Brain microvascular endothelial cell (primary cell): ENCODE measurements around the gene TTPAL.

Experiments
- DNase-seq: peaks from one replicate; pipeline ENCODE4 v3.0.0-alpha.2; 2020
- H3K27ac ChIP-seq: fragments of 250-450 bp; sonication (Bioruptor Pico); 2 replicates; pipeline ENCODE4 v1.5.1; 2020; ENCODE audit warnings: mild to moderate bottlenecking, moderate library complexity
- H3K27me3 ChIP-seq: fragments of 250-450 bp; sonication (Bioruptor Pico); replicated peaks from 2 replicates; pipeline ENCODE4 v1.5.1; 2020; ENCODE audit warnings: mild to moderate bottlenecking
- H3K36me3 ChIP-seq: fragments of 250-450 bp; sonication (Bioruptor Pico); replicated peaks from 2 replicates; pipeline ENCODE4 v1.5.1; 2020; ENCODE audit warnings: mild to moderate bottlenecking
- H3K4me3 ChIP-seq: 2 replicates; pipeline ENCODE4 v1.5.1; 2011; ENCODE audit warnings: low read depth, mild to moderate bottlenecking, control low read depth, low read length, moderate library complexity
- in situ Hi-C: cut with HindIII; loops from 2 replicates; pipeline ENCODE4 v1.10.0; 2017; ENCODE audit warnings: low sequenced_read_pairs, low pct_ligation_motif_present
- TF ChIP-seq, protein P1 (sequence below): IDR thresholded peaks from 2 replicates; pipeline ENCODE4 v1.5.1; 2011; ENCODE audit warnings: low read depth, mild to moderate bottlenecking, moderate library complexity, low read length, control low read depth, inconsistent platforms; ENCODE audit errors: missing control alignments

TTPAL gene

DNA sequence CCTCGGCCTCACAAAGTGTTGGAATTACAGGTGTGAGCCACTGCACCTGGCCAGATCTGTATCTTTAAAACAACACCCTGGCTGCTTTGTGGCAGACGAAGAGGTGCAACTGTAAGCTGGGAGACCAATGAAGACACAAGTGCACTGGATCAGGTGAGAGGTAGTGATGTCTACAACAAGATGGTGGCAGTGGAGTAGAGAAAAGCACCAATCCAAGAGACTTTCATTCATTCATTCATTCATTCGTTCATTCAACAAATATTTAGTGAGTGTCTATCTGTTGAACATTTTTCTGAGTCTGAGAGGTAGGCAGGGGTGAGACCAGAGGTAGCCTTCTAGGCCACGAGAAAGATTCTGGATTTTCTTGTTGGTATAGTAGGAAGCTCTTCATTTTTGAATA lies 36.9 kb upstream of the TTPAL start:
- Histone ChIP-seq H3K27me3 (no peaks in the 10 kb centered on the region), H3K4me3 (no peak overlapping the region), H3K36me3 (no peaks in the 10 kb centered on the region), H3K27ac (no peak overlapping the region)
- in situ Hi-C loops: no loop called here
- DNase-seq: no peak
- TF ChIP-seq, protein P1, sequence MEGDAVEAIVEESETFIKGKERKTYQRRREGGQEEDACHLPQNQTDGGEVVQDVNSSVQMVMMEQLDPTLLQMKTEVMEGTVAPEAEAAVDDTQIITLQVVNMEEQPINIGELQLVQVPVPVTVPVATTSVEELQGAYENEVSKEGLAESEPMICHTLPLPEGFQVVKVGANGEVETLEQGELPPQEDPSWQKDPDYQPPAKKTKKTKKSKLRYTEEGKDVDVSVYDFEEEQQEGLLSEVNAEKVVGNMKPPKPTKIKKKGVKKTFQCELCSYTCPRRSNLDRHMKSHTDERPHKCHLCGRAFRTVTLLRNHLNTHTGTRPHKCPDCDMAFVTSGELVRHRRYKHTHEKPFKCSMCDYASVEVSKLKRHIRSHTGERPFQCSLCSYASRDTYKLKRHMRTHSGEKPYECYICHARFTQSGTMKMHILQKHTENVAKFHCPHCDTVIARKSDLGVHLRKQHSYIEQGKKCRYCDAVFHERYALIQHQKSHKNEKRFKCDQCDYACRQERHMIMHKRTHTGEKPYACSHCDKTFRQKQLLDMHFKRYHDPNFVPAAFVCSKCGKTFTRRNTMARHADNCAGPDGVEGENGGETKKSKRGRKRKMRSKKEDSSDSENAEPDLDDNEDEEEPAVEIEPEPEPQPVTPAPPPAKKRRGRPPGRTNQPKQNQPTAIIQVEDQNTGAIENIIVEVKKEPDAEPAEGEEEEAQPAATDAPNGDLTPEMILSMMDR: no peak

DNA sequence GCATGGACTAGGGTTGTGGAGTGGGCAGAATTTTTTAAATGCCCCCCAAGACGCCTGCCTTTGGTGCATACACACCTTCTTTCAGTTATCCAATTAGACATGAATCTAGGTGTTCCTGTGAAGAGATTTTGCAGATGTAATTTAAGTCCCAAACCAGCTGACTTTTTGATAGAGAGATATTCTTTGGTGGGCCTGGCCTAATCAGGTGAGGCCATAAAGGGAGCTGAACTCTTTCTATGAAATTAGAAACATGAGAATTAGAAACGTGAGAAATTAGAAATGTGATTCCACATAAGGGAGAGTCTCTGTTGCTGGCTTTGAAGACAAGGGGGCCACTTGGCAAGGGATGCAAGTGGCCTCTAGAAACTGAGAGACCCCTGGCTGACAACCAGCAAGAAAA lies 36.4 kb upstream of the TTPAL start:
- in situ Hi-C loops: no loop called here
- TF ChIP-seq, protein P1: no peak
- no peak overlapping the region for H3K27ac ChIP-seq
- H3K27me3 ChIP-seq: no peaks in the 10 kb centered on the region
- no peak overlapping the region for H3K4me3 ChIP-seq
- no peak for DNase-seq
- no peaks in the 10 kb centered on the region for H3K36me3 ChIP-seq

DNA sequence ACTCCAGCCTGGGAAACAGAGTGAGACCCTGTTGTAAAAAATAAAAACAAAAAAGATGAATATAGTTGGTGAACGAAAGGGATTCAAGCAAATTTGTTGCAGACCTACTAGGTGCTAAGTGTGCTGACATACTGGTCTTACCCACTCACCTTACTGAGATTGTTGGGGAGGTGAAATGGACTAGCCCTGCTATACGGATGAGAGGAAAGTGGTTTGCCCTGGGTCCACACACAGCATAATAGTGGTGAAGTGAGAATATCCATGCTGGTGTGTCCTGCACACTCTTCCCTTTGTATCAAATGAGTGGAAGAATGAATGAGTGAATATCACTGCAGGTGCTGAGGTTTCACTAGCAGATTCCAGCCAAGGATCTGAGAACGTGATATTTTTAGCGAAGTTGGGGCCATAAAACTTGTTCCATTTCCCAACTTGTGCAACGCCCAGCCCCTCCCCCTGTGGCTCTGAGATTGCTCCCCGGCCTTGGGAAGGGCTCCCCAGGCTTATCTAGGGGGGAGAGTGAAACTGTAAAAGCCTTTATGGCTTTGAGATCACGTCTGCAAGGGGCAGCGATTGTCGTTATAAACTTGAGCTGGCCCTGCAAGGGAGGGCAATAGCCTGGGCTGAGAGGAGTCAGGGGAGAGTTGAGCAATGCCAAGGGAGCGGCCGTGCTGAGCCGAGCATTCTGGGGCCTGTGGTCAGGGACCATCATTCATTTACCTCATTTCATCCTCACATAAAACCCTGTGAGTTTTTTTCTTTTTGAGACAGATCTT lies 33.2 kb upstream of the TTPAL start:
- H3K27me3 ChIP-seq: no peaks in the 10 kb centered on the region
- TF ChIP-seq, protein P1: no peak
- in situ Hi-C loops: no loop called here
- no peak overlapping the region for H3K4me3 ChIP-seq
- H3K36me3 ChIP-seq: no peaks in the 10 kb centered on the region
- no peak overlapping the region for H3K27ac ChIP-seq
- DNase-seq: no peak

DNA sequence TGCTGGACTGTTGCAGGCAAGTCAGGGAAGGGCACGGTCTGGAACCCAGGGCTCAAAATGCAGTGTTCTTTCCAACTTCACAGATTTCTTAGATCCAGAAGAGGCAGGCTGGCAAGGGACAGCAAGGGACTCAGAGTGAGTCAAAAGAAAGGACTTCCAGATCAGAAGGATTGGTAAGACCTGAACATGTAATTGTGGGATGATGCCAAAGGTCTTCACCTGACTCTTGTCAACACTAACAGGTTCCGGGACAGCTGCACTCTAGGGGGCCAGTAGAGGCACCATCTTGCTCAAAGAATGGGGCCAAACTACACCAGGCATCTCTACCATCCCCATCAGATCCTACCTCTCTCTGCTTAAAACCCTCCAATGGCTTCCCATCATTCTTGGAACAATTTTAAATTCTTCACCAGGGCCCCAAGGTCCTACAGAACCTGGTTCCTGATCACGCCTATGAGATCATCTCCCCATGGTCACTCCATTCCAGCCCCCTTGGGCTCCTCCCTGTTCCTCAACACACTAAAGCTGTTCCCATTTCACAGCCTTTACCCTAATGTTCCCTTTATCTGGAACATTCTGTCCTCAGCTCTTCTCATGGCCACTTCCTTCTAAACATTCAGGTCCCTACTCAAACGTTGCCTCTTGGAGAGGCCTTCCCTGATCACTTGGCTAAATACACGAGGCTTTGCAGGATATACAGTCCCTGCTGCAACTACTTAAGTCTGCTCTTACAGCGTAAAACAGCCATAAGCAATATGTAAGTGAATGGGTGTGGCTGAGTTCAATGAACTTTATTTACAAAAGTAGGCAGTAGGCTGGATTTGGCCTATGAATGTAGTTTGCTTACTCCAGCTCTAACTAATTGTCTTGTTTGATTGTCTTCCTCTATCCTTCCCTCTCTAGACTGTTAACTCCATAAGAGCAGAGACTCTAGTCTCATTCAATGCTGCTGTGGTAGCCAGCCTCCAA lies 29.6 kb upstream of the TTPAL start:
- TF ChIP-seq, protein P1: no peak
- Histone ChIP-seq H3K36me3 (no peaks in the 10 kb centered on the region), H3K27ac (no peak overlapping the region), H3K4me3 (no peak overlapping the region), H3K27me3 (no peaks in the 10 kb centered on the region)
- in situ Hi-C loops: no loop called here
- no peak for DNase-seq

DNA sequence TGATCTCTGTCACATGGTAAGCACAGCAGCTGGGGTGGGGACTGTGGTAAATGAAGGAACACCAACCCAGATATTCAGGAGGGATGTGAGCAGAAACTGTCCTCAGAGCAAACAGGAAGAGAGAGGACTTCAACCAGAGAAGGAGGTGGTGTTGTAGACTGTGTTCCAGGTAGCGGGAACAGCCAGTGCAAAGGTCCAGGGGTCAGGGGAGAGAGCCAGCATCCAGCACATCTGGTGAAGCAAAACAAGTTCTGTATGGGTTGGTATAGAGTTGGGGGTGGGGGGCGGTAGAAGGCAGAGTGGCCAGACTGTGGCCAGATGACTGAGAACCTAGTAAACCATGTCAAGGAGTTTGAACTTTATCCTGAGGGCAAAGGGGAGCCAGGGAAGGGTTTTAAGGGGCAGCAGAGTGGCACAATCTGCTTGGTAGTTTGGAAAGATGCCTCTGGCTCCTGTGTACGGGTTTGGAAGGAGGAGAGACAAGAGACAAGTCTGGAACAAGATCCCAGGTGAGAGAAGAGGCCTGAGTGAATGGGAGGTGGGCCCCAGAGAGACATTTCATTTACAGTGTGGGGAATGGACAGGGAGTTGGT lies 27.8 kb upstream of the TTPAL start:
- H3K4me3 ChIP-seq: no peak overlapping the region
- no peaks in the 10 kb centered on the region for H3K36me3 ChIP-seq
- TF ChIP-seq, protein P1: no peak
- in situ Hi-C loops: no loop called here
- DNase-seq: no peak
- no peaks in the 10 kb centered on the region for H3K27me3 ChIP-seq
- no peak overlapping the region for H3K27ac ChIP-seq
